Transverse colon (tissue), 4 donors: ENCODE data around the gene MAN1C1.
A peak's percentile ranks its signal among the peaks of the same experiment; 100 is the strongest.

Experiments used
- EP300 ChIP-seq: sonication (generic); formaldehyde crosslinking; IDR thresholded peaks from one replicate; pipeline ENCODE4 v1.6.1; 2017; ENCODE audit warnings: antibody characterized with exemption, low read depth
- POLR2A ChIP-seq: fragments of 450-650 bp; IDR thresholded peaks from one replicate; pipeline ENCODE4 v1.6.1; 2016; ENCODE audit warnings: antibody characterized with exemption, mild to moderate bottlenecking, moderate library complexity
- POLR2AphosphoS5 ChIP-seq, 3 donors: sonication (generic); formaldehyde crosslinking; IDR thresholded peaks; one replicate each; pipeline ENCODE4 v1.6.1; 2016; ENCODE audit warnings: antibody characterized with exemption in 3 of 3
- TF ChIP-seq, protein P1 (sequence below), 5 experiments: fragments of 200-600 bp in 3 of 5; fragments of 450-650 bp in 2 of 5; sonication (generic) in 3 of 5; IDR thresholded peaks; 1 replicate in 2 of 5; 2 replicates in 3 of 5; pipeline ENCODE4 v1.5.1; 2016 to 2017; ENCODE audit warnings: antibody characterized with exemption in 5 of 5, inconsistent platforms in 3 of 5, mild to moderate bottlenecking in 2 of 5, moderate library complexity in 1 of 5

- TF ChIP-seq, protein P1, sequence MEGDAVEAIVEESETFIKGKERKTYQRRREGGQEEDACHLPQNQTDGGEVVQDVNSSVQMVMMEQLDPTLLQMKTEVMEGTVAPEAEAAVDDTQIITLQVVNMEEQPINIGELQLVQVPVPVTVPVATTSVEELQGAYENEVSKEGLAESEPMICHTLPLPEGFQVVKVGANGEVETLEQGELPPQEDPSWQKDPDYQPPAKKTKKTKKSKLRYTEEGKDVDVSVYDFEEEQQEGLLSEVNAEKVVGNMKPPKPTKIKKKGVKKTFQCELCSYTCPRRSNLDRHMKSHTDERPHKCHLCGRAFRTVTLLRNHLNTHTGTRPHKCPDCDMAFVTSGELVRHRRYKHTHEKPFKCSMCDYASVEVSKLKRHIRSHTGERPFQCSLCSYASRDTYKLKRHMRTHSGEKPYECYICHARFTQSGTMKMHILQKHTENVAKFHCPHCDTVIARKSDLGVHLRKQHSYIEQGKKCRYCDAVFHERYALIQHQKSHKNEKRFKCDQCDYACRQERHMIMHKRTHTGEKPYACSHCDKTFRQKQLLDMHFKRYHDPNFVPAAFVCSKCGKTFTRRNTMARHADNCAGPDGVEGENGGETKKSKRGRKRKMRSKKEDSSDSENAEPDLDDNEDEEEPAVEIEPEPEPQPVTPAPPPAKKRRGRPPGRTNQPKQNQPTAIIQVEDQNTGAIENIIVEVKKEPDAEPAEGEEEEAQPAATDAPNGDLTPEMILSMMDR (IDR thresholded peaks at IDR 0.05), result no peak
- TF ChIP-seq POLR2A, result no peak
- peak; percentile 54 to 73 (median 68) for TF ChIP-seq POLR2AphosphoS5 (IDR thresholded peaks at IDR 0.05)
- no peak for TF ChIP-seq EP300
Observed at GRCh38 chr1:25700144-25700523, 83.5 kb downstream of the MAN1C1 start.
